Calu3 (cell line): ENCODE measurements around the gene TXNDC2. TPM values are rescaled to one million over a fixed set of nuclear protein-coding genes. Genes with fewer than 3 reads are reported as not detected.
"Not testable (repeated sequence)": the region's sequence is repeated elsewhere in the genome, so short reads cannot be mapped to it uniquely, and the experiment has no call there.

ENCODE experiments used
- BruUV-seq: library from RNA; stranded (reverse); fragments of 400-500 nt; replicated peaks from 2 replicates; lab custom pipeline; 2021; lab: Mats Ljungman, UMichigan
- CTCF ChIA-PET: fragments of 300-600 bp; sonication (Branson Sonifier 250); formaldehyde crosslinking; loops from one replicate; lab custom pipeline; 2022; ENCODE audit warnings: antibody characterized with exemption; lab: Charles Lee
- DNase-seq: peaks from one replicate; pipeline ENCODE4 v3.0.0; 2022
- H3K27ac Mint-ChIP-seq: one replicate; pipeline ENCODE4 v1.8.0; 2022; ENCODE audit warnings: mixed read lengths; ENCODE audit not compliant: unreplicated experiment
- H3K27me3 Mint-ChIP-seq: one replicate; pipeline ENCODE4 v1.8.0; 2022; ENCODE audit warnings: mixed read lengths; ENCODE audit not compliant: unreplicated experiment
- H3K36me3 Mint-ChIP-seq: one replicate; pipeline ENCODE4 v1.8.0; 2022; ENCODE audit warnings: mild to moderate bottlenecking, moderate library complexity, mixed read lengths; ENCODE audit not compliant: insufficient read depth, unreplicated experiment
- H3K4me1 Mint-ChIP-seq: one replicate; pipeline ENCODE4 v1.8.0; 2022; ENCODE audit warnings: mild to moderate bottlenecking, low read depth, mixed read lengths; ENCODE audit not compliant: unreplicated experiment
- H3K4me3 Mint-ChIP-seq: one replicate; pipeline ENCODE4 v1.8.0; 2022; ENCODE audit warnings: mild to moderate bottlenecking, low read depth, moderate library complexity, mixed read lengths; ENCODE audit not compliant: unreplicated experiment
- H3K9me3 Mint-ChIP-seq: one replicate; pipeline ENCODE4 v1.8.0; 2022; ENCODE audit warnings: low read depth, mixed read lengths; ENCODE audit not compliant: unreplicated experiment
- CTCF ChIP-seq: fragments of 200-600 bp; IDR thresholded peaks from one replicate; pipeline ENCODE4 v1.8.0; 2022; ENCODE audit warnings: antibody characterized with exemption; ENCODE audit not compliant: unreplicated experiment
- intact Hi-C: fragments of 100-400 bp; cut with micrococcal nuclease; formaldehyde crosslinking; loops from one replicate; pipeline ENCODE4 v1.10.0; 2022; ENCODE audit not compliant: unreplicated experiment
- total RNA-seq: library from RNA; stranded (reverse); gene quantifications from 2 replicates; pipeline ENCODE4 v1.2.3, GENCODE V29; 2022

The TXNDC2 gene
- total RNA-seq, 1 experiment from 2014 or later, result not detected

- BruUV-seq, result no TSS peak
- no peak for TF ChIP-seq CTCF
- no peak for DNase-seq
- CTCF ChIA-PET, result no interaction called here
- H3K27ac Mint-ChIP-seq, result no peak overlapping the region
- H3K4me1 Mint-ChIP-seq, result no peaks in the 10 kb centered on the region
- H3K9me3 Mint-ChIP-seq, result peaks cover 2% of the 10 kb centered on the region
- intact Hi-C loops, result no loop called here
- no peak overlapping the region for H3K4me3 Mint-ChIP-seq
- H3K36me3 Mint-ChIP-seq, result peaks cover 4% of the 10 kb centered on the region
- peaks cover 14% of the 10 kb centered on the region for H3K27me3 Mint-ChIP-seq
These were observed 22.1 kb downstream of the TXNDC2 start for GRCh38 chr18:9907867-9908266.

- Mint-ChIP-seq H3K27me3 (peaks cover 14% of the 10 kb centered on the region), H3K4me3 (no peak overlapping the region), H3K27ac (no peak overlapping the region), H3K36me3 (peaks cover 24% of the 10 kb centered on the region), H3K4me1 (no peaks in the 10 kb centered on the region), H3K9me3 (peaks cover 2% of the 10 kb centered on the region)
- intact Hi-C loops, result no loop called here
- no peak for DNase-seq
- no peak for TF ChIP-seq CTCF
- CTCF ChIA-PET, result no interaction called here
- no TSS peak for BruUV-seq
These were observed 24.3 kb downstream of the TXNDC2 start for GRCh38 chr18:9910071-9910470.

- Mint-ChIP-seq H3K4me3 (no peak overlapping the region), H3K9me3 (peaks cover 2% of the 10 kb centered on the region), H3K27me3 (peaks cover 14% of the 10 kb centered on the region), H3K4me1 (peaks cover 4% of the 10 kb centered on the region), H3K27ac (no peak overlapping the region), H3K36me3 (peaks cover 30% of the 10 kb centered on the region)
- CTCF ChIA-PET, result no interaction called here
- no TSS peak for BruUV-seq
- intact Hi-C loops, result no loop called here
- TF ChIP-seq CTCF, result no peak
- no peak for DNase-seq
These were observed 24.9 kb downstream of the TXNDC2 start for GRCh38 chr18:9910661-9911060.

GRCh38 chr18:9911226-9911625, 25.5 kb downstream of the TXNDC2 start:
- H3K4me1 Mint-ChIP-seq, result peaks cover 9% of the 10 kb centered on the region
- peaks cover 35% of the 10 kb centered on the region for H3K36me3 Mint-ChIP-seq
- intact Hi-C loops, result no loop called here
- CTCF ChIA-PET, result interaction anchor here (0.6 kb wide), 1 partner anchor 129 kb away, joined by 3 read pairs; no protein-coding TSS in a partner anchor
- H3K9me3 Mint-ChIP-seq, result peaks cover 2% of the 10 kb centered on the region
- no TSS peak for BruUV-seq
- H3K4me3 Mint-ChIP-seq, result no peak overlapping the region
- H3K27me3 Mint-ChIP-seq, result peaks cover 14% of the 10 kb centered on the region
- DNase-seq, result no peak
- no peak overlapping the region for H3K27ac Mint-ChIP-seq
- no peak for TF ChIP-seq CTCF

- Mint-ChIP-seq H3K36me3 (peaks cover 39% of the 10 kb centered on the region), H3K4me1 (peaks cover 15% of the 10 kb centered on the region), H3K27ac (peak overlapping the region; percentile 76), H3K4me3 (peak overlapping the region; percentile 86), H3K27me3 (peaks cover 14% of the 10 kb centered on the region)
- CTCF ChIA-PET, result interaction anchor here (0.7 to 1.0 kb wide), 2 partner anchors 35 to 1937 kb away, joined by 3 read pairs; no protein-coding TSS in a partner anchor
- H3K9me3 Mint-ChIP-seq, DNase-seq, BruUV-seq, intact Hi-C loops: not testable (repeated sequence)
These were observed 26.5 kb downstream of the TXNDC2 start for GRCh38 chr18:9912285-9912684.
